ENCODE measurements around the gene CLCA2.

The CLCA2 gene

GRCh38 chr1:86489242-86489878, 65.4 kb downstream of the CLCA2 start:
- TF ChIP-seq TAF1 (IDR thresholded peaks at IDR 0.05; ENCODE audit: borderline replicate concordance, insufficient read depth, low read length) = no peak
- TF ChIP-seq SIN3A (IDR thresholded peaks at IDR 0.05; ENCODE audit: borderline replicate concordance, insufficient read depth, low read length) = no peak

GRCh38 chr1:86491171-86491950, 67.4 kb downstream of the CLCA2 start:
- TF ChIP-seq REST (IDR thresholded peaks at IDR 0.05; ENCODE audit: insufficient read depth in 1 of 2, low read depth in 2 of 2, low read length in 2 of 2) = no peak
- no peak for TF ChIP-seq FOXP2 (optimal IDR thresholded peaks at IDR 0.05; ENCODE audit: borderline replicate concordance, extremely low read depth, extremely low read length, insufficient read depth)
- no peak for TF ChIP-seq TAF1 (IDR thresholded peaks at IDR 0.05; ENCODE audit: borderline replicate concordance, insufficient read depth, low read length)
- no peak for TF ChIP-seq POLR2AphosphoS5 (IDR thresholded peaks at IDR 0.05; ENCODE audit: low read depth, low read length)
- no peak for TF ChIP-seq SIN3A (IDR thresholded peaks at IDR 0.05; ENCODE audit: borderline replicate concordance, insufficient read depth, low read length)

- TF ChIP-seq TAF1 (IDR thresholded peaks at IDR 0.05; ENCODE audit: borderline replicate concordance, insufficient read depth, low read length) (no peak), SIN3A (IDR thresholded peaks at IDR 0.05; ENCODE audit: borderline replicate concordance, insufficient read depth, low read length) (no peak), REST (IDR thresholded peaks at IDR 0.05; ENCODE audit: insufficient read depth in 1 of 2, low read depth in 2 of 2, low read length in 2 of 2) (no peak), POLR2AphosphoS5 (IDR thresholded peaks at IDR 0.05; ENCODE audit: low read depth, low read length) (no peak), FOXP2 (optimal IDR thresholded peaks at IDR 0.05; ENCODE audit: borderline replicate concordance, extremely low read depth, extremely low read length, insufficient read depth) (no peak)
Observed at GRCh38 chr1:86498281-86498680, 74.3 kb downstream of the CLCA2 start.

- no peak for TF ChIP-seq TAF1 (IDR thresholded peaks at IDR 0.05; ENCODE audit: borderline replicate concordance, insufficient read depth, low read length)
- no peak for TF ChIP-seq SIN3A (IDR thresholded peaks at IDR 0.05; ENCODE audit: borderline replicate concordance, insufficient read depth, low read length)
- no peak for TF ChIP-seq FOXP2 (optimal IDR thresholded peaks at IDR 0.05; ENCODE audit: borderline replicate concordance, extremely low read depth, extremely low read length, insufficient read depth)
- no peak for TF ChIP-seq POLR2AphosphoS5 (IDR thresholded peaks at IDR 0.05; ENCODE audit: low read depth, low read length)
- TF ChIP-seq REST (IDR thresholded peaks at IDR 0.05; ENCODE audit: insufficient read depth in 1 of 2, low read depth in 2 of 2, low read length in 2 of 2) = no peak
Observed at GRCh38 chr1:86499987-86500593, 76.1 kb downstream of the CLCA2 start.

GRCh38 chr1:86500714-86501113, 76.7 kb downstream of the CLCA2 start:
- no peak for TF ChIP-seq SIN3A (IDR thresholded peaks at IDR 0.05; ENCODE audit: borderline replicate concordance, insufficient read depth, low read length)
- no peak for TF ChIP-seq POLR2AphosphoS5 (IDR thresholded peaks at IDR 0.05; ENCODE audit: low read depth, low read length)
- no peak for TF ChIP-seq FOXP2 (optimal IDR thresholded peaks at IDR 0.05; ENCODE audit: borderline replicate concordance, extremely low read depth, extremely low read length, insufficient read depth)
- TF ChIP-seq TAF1 (IDR thresholded peaks at IDR 0.05; ENCODE audit: borderline replicate concordance, insufficient read depth, low read length) = no peak
- no peak for TF ChIP-seq REST (IDR thresholded peaks at IDR 0.05; ENCODE audit: insufficient read depth in 1 of 2, low read depth in 2 of 2, low read length in 2 of 2)

Measured in PFSK-1 (cell line).